GM21825 (cell line): ENCODE data around the gene ANAPC16.
A peak's percentile ranks its signal among the peaks of the same experiment; 100 is the strongest.
"Not testable (repeated sequence)": the region's sequence is repeated elsewhere in the genome, so short reads cannot be mapped to it uniquely, and the experiment has no call there.

ENCODE experiments used
- ATAC-seq: cut with Tn5 transposase; IDR thresholded peaks from one replicate; pipeline ENCODE4 v1.9.1; 2021; ENCODE audit warnings: mild to moderate bottlenecking, moderate library complexity; ENCODE audit not compliant: unreplicated experiment

ANAPC16 gene

DNA sequence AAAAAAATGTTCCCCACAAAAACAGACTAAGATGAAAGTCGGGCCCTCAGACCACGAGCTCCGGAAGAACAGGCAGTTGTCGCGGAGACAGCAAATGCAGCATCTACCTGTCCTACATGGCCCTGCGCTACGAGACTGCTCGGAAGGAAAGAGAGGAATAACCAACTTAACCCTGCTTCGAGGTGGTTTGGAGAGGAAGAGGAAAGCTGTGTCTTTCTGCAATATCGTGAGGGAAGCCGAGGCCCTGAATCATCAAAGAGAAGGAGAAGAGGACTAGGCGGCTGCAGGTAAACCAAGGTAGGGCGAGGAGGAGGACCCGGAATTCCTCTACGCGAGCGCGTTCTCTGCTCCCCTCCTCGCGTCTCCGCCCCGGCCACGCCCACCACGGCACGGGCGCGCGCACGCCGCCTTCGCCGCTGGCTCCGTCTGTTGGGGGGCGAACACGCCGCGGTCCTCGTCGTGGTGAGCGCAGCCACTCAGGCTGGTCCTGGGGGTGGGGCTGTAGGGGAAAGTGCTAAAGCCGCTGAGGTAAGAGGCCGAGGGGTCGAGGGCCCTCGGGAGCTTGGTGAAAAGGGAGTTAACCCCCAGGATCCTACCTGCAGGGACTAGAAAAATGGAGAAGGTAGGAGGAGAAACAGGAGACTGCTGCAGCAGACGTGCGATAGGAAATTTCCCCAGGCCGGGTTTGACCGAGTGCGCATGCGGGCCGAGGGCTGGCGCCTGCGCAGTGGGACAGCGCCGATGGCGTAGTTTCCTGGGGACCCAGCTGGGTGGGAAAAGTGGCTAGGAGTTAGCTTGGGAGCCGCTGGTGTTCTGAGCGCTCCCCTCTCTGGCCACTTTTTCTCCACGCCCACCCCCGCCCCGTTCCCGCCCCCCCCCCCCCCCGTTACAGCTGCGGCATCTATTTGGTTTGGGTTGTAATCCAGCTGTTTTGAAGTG lies at the start of gene ANAPC16, which contains the start of gene ASCC1:
ANAPC16 (plus strand) TSS at position 402 of the 939 bp plus-strand sequence. CDS start 7,903 bp downstream, outside the sequence.
ASCC1 (minus strand) TSS at position 666 of the 939 bp plus-strand sequence. CDS start 2,978 bp downstream, outside the sequence.
- ATAC-seq, result peak; percentile 80

DNA sequence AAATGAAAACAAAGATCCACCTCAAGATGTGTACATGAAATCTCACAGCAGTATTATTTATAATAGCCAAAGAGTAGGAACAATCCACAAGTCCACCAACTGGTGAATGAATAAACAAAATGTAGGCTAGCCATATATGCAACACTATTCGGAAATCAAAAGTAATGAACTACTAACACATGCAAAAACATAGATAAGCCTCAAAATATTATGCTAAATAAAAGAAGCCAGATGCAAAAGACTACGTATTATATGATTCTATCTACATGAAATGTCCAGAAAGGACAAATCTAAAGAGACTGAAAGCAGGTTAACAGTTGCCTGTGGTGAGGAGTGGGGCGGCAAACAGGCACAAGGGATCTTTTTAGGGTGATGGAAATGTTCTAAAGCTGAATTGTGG lies 48.7 kb upstream of the ANAPC16 start:
- no peak for ATAC-seq

DNA sequence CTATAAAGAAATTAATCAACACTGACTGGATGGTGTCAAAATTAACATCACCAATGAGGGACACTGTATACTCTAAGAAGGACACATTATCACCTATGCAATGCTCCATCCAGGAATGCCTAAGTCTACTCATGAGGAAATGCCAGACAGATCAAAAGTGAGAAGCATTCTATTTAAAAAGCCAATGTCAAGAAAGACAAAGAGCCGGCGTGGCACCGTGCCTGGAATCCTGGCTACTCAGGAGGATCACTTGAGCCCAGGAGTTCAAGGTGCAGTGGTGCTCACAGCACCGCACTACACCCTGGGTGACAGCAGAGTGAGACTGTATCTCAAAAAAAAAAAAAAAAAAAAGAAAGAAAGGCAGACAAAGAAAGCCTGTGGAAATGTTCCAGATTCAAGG lies 45.5 kb upstream of the ANAPC16 start:
- no peak for ATAC-seq

DNA sequence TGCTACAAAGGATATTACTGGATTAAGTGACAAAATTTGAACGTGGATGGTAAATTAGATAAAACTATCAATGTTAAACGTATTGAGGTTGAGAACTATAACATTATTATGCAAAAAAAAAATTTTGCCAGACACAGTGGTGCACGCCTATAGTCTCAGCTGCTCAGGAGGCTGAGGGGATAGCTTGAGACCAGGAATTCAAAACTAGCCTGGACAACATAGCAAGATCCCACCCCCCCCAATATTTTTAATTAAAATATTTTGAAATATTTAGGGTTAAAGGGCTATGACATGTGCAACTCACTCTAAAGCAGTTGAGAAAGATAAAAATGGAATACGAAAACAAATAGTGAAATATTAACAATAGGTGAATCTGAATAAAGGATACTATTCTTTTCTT lies 45.1 kb upstream of the ANAPC16 start:
- ATAC-seq, result no peak

DNA sequence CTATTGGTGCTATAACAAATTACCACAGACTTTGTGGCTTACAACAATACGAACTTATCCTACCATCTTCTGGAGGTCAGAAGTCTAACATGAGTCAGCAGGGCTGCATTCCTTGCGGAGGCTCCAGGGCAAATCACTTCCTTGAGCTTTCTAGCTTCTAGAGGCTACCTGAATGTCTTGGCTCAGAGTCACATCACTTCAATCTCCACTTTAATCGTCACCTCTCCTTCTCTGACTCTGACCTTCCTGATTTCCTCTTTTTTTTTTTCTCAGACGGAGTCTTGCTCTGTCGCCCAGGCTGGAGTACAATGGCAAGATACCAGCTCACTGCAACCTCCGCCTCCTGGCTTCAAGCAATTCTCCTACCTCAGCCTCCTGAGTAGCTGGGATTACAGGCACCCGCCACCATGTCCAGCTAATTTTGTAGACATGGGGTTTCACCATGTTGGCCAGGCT lies 44.6 kb upstream of the ANAPC16 start:
- ATAC-seq, result no peak

DNA sequence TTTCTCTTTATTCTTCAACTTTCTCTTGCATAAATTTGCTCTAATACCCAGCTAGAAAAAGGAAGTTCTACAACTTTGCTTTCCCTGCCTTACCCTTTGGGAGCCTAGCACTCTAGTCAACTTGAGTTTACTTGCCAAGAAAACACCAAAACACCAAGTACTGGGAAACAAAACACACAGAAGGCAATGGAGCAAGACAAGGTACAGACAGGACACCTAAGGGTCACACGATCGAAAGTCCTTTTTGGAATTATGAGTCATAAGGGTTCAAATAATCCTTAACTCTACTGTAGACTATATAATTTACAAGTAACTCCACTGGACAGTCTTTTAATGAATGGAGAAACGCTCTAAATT lies 42.6 kb upstream of the ANAPC16 start:
- ATAC-seq, result no peak

DNA sequence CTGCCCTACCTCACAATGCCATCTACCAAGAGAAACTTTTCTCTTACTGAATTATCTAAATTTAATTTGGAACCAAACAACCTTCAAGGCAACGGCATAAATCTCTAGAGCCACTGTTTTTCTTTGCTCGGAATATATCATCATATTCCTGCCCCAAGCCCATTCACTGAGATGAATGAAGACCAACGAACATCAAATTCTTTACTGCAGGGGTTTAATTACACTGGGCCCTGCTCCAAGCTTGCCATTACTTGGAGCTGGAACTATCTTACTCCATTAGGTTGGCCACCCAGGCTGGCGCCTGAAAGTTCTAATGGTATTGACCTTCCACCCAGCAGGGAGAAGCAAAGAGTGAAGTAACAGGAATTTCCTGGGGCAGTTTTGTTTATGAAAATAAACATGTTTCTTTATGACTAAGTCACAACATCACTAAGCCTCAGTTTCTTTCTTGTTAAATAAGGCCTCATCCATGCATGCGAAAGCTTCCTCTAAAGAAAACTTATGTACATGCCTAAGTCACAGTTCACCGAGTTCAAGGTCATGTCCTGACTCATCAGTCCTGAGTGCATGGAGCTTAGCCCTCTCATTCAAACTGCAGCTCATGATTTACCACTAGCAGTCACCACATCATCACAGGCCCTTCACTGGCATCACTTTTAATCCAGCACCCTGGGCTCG lies 42.1 kb upstream of the ANAPC16 start:
- ATAC-seq, result peak; percentile 51

DNA sequence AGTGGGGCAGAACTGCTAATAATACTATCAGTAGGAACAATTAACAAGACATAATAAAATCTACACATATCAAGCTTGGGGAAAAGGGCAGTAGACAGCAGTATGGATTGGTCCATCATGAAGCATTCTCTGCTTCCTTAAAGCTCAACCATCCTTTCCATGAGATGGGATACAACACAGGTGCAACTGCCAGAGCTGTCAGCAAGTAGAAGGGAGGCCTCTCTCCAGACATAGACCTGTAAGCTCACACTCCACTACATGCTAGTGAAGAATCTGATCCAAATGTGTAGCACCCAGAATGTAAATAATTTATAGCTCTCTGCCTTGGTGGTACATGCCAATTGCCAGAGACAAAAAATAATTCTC lies 41.5 kb upstream of the ANAPC16 start:
- ATAC-seq, result no peak

DNA sequence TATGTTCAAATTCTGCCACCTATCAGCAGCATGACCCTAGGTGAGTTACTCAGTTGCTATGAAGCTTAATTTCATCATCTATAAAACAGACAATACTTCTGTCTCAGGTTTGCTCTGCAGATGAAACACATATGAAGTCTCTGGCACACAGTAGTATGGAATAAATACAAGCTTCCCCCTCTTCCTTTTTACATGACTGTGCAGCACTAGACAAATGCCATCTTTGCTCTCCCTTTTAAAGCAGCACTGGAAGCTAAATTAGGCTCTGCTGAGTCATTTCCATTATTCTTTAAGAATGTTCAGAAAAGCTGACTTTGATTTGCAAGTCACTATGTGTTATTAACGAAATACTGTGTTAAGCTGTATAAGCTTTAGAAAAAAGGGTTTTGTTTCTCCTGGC lies 40.7 kb upstream of the ANAPC16 start:
- no peak for ATAC-seq

DNA sequence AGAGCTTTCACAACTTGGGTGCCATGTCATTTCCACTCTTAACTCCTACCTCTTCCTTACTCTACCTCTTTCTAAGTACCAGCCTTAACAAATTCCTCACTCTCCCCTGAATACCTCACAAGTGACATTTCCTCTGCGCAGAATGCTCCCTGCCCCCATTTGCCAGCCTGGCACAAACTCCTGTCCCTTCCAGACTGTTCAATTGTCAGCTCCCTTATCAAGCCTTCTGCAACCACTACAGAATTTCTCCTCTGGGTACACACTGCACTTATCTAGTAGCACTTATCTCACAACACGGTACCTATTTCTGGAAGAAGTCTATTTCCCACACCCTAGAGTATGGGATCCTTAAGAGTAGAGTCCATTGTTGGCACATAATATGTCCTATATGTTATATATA lies 39.1 kb upstream of the ANAPC16 start:
- no peak for ATAC-seq

DNA sequence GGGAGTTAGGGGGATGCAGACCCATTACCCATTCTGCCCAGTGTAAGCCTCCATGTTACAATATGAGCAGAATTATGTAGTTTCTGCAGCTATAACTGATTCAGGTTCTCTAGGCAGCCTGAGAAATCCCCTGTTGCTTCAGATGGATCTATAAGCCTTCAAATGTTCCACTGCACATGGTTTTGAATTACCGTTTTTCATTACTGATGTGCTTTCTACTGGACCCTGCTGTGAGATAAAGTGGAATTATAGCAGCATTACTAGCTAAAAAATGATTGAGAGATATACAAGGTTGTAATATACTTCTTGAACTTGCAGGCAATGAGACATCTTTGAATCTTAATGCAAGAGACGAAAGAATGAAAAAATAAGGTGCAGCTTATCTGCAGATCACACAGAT lies 38.4 kb upstream of the ANAPC16 start:
- no peak for ATAC-seq

DNA sequence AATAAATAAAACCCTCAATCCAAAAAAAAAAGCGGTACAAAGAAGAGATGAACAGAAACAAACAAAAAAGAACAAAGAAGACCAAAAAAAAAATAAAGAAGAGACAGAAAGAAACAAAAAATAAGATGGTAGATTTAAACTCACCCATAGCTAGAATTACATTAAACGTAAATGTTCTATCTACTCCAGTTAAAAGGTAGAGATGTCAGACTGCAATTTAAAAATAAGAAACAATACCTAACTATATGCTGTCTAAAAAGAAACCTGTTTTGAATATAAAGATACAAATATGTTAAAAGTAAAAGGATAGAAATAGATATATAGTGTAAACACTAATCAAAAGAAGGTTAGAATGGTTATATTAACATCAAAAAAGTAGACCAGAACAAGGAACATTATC lies 31.7 kb upstream of the ANAPC16 start:
- no peak for ATAC-seq

DNA sequence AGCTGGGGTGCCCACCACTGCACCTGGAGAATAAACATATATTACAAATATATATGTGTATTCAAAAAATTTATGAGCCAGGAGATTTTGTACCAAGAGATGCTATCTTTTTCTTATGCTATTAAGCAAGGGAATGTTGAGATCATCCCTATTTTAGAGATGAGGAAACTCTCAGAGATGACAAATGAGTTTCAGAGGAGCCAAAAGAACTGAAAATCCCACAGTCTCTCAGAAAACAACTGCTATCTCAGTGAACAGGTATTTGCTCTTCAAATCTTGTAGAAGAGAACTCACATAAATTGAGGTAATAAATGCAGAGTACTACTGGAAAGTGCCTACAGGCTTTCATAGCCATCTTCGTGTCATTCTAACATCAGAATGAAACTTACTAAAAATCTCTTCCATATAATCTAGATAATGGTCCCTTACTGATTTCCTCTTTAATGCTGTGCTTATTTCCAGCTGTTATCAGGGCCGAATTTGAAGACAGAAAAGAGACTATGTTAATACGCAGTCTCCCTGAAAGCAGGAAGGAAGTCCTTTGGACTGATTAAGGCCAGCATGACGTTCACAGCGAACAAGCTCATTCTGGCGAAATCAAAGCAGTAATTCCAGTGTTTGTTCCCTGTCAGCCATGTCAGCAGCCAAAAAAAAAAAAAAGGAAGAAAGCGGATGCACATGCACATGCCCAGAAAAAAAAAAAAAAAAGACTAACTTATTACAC lies 29.4 kb upstream of the ANAPC16 start:
- no peak for ATAC-seq

DNA sequence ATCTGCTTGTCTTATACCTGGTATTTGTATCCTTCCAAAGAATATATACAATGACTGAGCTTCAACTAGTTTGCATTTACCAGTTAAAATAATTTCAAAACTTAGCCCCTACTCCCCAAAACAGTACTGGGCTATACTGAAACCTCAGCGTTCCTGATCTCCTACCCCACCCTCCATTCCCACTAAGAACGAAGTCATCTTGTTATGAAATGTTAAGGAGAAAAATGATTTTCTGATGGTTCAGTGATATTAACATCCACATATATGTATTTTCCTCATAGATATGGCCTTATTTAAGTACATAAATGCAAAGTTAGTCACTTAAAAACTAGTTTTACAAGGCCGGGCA lies 28.9 kb upstream of the ANAPC16 start:
- no peak for ATAC-seq

DNA sequence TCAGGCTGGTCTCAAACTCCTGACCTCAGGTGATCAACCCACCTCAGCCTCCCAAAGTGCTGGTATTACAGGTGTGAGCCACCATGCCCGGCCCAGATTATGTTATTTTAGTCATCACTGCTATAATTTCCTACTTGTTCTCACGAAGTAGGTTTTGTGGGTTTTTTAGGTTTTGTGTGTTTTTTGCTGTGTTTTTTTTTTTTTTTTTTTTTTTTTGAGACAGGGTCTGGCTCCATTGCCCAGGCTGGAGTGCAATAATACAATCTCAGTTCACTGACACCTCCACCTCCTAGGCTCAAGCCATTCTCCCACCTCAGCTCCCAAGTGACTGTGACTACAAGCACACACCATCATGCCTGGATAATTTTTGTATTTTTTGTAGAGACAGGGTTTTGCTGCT lies 20.9 kb upstream of the ANAPC16 start:
- no peak for ATAC-seq

DNA sequence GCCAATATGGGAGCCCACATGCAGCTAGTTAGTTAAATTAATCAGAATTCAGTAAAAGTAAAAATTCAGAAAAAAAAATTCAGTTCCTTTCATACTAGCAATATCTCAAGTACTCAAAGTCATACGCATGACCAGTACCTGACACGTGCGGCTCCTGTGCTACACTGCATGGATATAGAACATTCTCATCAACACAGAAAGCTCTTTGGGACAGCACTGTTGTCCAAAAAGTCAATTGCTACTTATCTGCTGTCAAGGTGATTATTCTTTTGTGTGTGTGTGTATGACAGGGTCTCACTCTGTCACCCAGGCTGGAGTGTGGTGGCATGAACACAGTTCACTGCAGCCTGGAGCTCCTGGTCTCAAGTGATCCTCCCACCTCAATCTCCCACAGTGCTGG lies 14.9 kb upstream of the ANAPC16 start:
- ATAC-seq, result no peak

DNA sequence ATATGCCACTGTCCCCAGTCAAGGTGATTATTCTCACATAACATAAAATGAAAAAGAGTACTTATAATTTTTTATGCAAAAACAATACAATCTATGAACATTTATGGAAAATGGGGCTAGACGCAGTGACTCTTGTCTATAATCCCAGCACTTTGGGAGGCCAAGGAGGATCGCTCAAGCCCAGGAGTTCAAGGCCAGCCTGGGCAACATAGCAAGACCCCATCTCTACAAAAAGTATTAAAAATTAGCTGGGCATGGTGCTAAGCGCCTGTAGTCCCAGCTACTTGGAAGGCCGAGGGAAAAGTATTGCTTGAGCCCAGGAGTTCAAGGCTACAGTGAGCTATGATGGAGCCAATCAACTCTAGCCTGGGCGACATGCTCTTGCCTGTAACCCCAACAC lies 14.5 kb upstream of the ANAPC16 start:
- ATAC-seq, result no peak

DNA sequence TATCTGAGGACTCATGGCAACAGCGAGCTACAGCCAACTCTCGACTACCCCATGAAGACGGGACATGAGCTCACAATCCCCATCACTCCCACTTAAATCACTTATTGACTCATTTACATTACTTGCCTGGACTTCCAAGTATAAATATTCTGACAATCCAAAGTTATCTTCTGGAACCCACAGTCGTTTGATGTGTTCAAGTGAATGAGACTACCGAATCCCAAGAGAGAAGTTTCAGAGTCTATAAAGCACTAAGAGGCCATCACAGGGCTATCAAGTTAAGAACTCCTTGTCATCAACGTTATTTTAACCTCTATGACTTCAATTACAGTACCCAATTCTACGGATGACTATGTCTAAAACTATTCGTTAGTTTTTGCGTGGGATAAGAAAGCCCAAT lies 11.5 kb upstream of the ANAPC16 start:
- no peak for ATAC-seq

DNA sequence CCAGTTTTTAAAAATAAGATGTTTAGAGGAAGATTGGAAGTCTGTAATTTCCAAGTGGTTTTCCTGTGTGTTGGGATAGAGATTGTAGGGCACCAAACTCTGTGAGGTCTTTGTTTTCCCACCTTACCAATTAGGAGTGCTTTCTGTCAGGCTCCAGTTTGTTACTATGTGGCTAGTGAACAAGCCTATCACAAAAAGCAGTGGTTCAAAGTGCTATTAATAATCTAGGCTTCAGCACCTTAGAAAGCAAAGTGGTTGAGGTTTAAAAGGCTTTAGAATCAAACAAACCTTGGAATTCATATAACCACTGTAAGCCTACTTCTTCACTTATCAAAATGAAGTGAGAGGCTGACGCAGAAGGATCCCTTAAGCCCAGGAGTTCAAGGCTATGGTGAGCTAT lies 11.1 kb upstream of the ANAPC16 start:
- ATAC-seq, result no peak

DNA sequence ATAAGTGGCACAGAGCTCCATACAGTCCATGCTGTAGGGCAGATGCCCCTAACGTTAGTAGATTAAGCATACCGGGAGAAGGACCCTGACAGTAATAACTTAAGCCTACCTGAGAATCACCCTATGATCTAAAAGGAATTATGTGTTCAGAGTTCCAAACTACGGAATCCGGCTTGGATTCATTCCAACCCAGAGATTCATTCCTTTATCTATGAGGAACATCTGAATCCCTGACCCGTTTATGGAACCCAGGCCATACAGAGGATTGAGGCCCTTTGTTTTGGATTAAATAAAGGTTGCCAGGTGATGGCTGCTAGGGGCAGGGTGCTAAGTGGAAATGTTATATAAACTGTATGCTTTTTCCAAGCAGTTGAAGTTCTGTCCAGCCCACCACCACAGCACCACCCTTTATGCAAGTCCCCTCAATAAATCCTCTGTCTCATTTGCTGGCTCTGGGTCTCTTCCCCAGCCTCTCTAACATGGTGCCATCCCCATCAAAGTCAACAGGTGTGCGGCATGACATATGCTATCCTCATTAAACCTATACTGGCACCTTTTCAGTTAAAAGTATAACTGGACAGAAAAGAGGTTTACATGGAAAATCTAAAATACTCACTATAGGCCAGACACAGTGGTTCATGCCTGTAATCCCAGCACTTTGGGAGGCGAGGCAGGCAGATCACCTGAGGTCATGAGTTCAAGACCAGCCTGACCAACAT lies 9.1 kb upstream of the ANAPC16 start:
- ATAC-seq, result no peak

DNA sequence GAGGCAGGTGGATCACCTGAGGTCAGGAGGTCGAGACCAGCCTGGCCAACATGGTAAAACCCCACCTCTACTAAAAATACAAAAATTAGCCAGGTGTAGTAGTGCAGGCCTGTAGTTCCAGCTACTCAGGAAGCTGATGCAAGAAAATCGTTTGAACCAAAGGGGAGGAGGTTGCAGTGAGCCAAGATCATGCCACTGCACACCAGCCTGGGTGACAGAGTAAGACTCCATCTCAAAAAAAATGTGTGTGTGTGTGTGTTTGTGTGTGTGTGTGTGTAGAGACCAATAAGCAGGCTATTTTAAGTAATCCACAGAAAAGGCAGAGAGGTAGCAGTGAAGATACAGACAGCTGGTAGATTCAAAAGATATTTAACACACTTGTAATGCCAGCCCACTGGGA lies 7.3 kb upstream of the ANAPC16 start:
- not testable (repeated sequence) for ATAC-seq
